ENCODE measurements around the gene MPST.
A peak's percentile ranks its signal among the peaks of the same experiment; 100 is the strongest.

Gene MPST

GRCh38 chr22:37000676-37001534 is 18.6 kb upstream of the MPST start:
- DNase-seq (ENCODE audit: low read depth in 2 of 2), result no peak

GRCh38 chr22:37001826-37002225 is 17.7 kb upstream of the MPST start:
- no peak for DNase-seq (ENCODE audit: low read depth in 2 of 2)

- DNase-seq (ENCODE audit: low read depth in 2 of 2), result no peak
Observed at GRCh38 chr22:37002633-37003032, 16.9 kb upstream of the MPST start.

GRCh38 chr22:37007651-37008050 is 11.9 kb upstream of the MPST start:
- DNase-seq (ENCODE audit: low read depth in 2 of 2), result no peak

DNA sequence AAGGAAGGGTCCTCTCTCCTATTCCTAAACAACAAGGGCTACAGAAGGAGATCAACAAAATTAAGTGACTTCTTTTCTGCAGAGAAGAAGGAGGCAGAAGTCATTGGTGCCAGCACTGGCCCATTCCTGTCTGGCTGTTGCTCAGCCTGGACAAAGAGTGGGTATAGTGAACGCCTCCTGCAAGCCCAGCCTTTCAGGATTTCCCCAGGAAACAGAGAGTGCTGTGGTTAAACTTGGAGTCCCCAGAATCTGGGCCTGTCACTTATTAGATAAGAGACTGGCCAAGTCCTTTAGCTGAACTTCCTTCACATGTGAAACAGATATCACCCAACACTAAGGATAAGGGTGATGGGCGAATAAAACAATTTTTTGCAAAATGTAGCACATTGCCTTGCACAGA is 11.2 kb upstream of the MPST start:
- DNase-seq (ENCODE audit: low read depth in 2 of 2), result no peak

DNA sequence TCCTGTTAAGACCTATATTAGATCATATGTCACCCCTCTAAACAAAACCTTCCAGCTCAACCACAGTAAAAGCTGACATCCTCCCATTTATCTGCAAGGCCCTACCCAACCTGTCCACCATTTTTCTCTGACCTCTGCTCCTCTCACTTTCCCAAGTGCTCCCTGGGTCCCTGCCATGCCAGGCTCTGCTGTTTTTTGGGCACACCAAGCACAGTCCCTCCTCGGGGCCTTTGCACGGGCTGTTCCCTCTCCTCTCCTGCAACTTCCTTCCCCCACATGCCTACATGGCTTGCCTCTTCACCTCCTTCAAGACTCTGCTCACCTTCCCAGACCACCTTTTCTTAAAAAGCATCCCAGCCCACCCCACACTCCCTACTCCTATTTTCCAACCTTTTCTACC is 10.1 kb upstream of the MPST start:
- DNase-seq (ENCODE audit: low read depth in 2 of 2), result no peak

DNA sequence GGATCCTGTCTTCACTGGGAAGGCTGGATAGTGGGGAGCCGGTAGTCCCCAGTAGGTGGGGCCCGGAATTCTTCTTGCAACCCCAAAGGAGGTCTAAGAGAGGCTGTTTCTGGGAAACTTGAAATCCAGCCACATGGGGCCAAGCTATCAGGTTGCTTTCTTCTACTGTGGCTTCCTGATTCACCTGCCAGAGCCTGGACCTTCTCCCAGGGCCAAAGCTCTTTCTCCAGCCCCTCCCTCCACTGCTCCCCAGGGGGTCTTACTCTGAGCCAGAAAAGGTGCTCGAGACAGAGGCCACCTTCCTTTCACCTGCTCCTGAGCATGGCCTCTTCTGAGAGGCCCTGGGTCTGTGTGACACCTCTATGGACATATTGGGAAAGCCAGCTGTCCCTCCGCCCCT is 9.4 kb upstream of the MPST start:
- no peak for DNase-seq (ENCODE audit: low read depth in 2 of 2)

- DNase-seq (ENCODE audit: low read depth in 2 of 2), result no peak
Observed at GRCh38 chr22:37010976-37011375, 8.6 kb upstream of the MPST start.

- DNase-seq (ENCODE audit: low read depth in 2 of 2), result no peak
Observed at GRCh38 chr22:37011472-37011871, 8.1 kb upstream of the MPST start.

DNA sequence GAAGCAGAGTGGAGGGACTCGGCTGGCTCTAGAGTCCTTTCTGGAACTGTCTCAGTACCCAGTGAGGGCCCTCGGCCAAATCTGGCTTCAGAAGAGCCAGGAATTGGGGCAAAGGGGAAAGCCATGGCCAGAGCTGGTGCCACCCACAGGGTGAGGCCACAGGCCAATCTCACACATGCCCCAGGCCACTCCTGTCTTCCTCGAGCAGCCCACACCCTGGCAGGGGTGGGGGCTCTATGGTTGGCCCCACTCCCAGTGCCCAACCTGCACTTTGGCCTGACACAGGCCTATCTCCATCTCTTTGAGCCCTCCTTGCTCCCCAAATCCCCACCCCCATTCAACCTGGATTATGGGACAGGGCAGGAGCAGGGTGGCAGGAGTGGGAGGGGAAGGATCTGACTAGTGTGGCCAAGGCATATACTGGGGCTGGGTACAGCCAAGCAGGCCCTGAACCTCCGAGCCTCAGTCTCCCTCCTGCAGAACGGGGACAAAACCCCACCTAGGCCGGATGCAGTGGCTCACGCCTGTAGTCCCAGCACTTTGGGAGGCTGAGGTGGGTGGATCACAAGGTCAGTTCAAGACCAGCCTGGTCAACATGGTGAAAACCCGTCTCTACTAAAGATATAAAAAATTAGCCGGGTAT is 7.2 kb upstream of the MPST start:
- DNase-seq (ENCODE audit: low read depth in 2 of 2), result no peak

- DNase-seq (ENCODE audit: low read depth in 2 of 2), result no peak
Observed at GRCh38 chr22:37012956-37013355, 6.6 kb upstream of the MPST start.

DNA sequence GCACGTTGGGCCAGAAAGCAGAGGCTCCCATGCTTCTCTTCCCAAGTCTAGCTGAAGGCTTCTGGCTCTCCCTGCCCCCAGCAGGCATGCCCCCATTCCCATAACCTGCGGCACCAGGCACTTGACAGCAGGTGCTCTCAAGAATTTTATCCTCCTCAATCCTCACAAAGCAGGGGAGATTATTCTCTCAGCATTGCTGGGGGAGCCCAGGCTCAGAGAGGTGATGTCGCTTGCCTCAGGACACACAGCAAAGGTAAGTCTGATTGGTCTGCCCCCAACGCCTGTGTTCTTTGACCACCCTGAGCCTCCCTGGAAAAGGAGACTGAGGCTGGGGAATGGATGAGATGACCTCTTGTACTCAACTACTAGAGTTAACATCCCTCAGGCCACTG is 5.1 kb upstream of the MPST start:
- no peak for DNase-seq (ENCODE audit: low read depth in 2 of 2)

- DNase-seq (ENCODE audit: low read depth in 2 of 2), result no peak
Observed at GRCh38 chr22:37014835-37015586, 4.5 kb upstream of the MPST start.

- DNase-seq (ENCODE audit: low read depth in 2 of 2), result no peak
Observed at GRCh38 chr22:37015587-37015878, 4.0 kb upstream of the MPST start.

DNA sequence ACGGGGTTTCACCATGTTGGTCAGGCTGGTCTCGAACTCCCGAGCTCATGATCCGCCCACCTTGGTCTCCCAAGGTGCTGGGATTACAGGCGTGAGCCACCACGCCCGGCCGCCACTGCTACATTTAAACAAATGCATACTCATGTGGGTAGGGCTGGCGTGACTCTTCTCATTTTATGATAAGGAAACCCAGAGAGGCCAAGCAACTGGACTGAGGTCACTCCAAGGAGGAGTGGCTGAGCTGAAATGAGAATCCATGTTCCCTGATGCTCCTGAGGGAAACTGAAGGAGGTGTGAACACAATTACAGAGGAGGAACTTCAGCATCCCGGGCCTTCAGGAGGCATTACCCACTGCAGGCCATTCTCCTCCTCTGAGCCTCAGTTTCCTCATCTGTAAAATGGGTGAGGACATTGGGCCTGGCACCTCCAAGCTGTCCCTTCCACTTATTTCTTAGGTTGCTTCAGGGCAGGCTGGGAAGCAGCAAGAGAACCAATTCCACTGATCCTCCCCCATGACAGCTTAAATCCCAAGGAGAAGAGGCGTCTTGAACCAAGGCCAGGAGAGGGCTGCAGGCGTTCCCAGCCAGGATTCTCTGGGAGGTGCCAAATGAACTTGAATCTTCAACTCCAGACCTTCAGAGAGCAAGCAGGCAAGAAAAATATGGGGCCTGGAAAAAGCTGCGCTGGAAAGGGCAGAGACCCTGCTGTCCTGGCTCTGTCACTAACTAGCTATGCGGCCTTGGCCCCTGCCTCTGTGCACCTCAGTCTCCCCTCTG is 3.2 kb upstream of the MPST start:
- no peak for DNase-seq (ENCODE audit: low read depth in 2 of 2)

DNA sequence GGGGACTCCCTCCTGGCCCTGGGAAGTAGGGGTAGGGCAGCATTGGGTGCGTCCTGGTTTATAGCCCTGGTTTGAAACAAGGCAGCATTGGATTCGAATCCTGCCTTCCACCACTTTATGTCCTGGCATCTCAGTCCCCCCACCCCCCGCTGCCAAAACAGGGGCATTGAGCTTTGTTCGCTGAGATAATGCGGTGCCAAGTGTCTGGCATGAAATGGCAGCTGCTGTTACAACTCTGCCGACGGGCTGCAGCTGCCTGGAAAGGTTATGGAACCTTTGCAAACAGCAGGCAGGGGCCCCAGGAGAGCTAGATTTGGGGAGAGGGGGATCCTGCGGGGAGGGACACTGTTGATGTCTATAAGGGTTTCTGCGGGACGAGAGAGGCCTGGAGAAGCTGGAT is 2.2 kb upstream of the MPST start:
- no peak for DNase-seq (ENCODE audit: low read depth in 2 of 2)

GRCh38 chr22:37018086-37018814 is 1.3 kb upstream of the MPST start:
- no peak for DNase-seq (ENCODE audit: low read depth in 2 of 2)

DNA sequence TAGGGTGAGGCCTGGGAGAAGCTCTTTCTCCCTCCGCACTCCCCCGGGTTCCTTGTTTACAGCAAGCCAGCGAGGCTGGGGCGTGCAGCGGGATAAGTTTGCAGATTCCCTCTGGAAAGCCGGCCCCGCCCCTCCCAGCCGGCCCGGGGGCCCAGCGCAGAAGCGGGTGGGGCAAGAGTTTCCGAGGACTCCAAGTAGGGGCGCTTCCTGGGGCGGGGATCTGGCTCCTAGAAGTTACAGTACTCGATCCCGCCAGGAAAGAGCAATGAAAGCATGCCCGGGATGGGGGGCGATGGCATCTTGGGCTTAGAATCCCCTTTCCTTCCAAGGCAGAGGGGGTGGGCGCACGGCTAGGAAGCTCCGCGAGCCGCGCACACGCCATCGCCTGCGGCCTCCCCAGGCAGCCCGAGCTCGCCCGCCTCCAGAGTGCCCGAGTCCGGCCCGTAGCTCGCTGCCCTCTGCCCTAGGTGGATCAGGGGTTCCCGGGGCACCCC is 680 bp upstream of the MPST start:
- DNase-seq (ENCODE audit: low read depth in 2 of 2), result no peak

DNA sequence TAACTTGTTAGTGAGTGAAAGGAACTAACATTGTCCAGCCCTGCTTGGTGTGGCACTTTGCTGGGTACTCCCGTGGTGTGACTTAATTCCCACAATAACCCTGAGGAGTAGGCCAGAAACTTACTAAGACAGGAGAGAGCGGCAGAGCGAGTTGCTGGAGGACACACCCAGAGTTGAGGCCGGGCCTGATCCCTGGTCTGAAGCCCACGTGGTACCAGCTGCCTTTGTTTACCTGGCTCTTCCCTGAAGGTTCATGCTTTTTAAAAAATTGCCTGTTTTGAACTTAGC is 594 bp downstream of the MPST start:
- no peak for DNase-seq (ENCODE audit: low read depth in 2 of 2)

- DNase-seq (ENCODE audit: low read depth in 2 of 2), result no peak
Observed at GRCh38 chr22:37021041-37021440, 1.5 kb downstream of the MPST start.

GRCh38 chr22:37021710-37022482 is 2.4 kb downstream of the MPST start:
- DNase-seq (ENCODE audit: low read depth in 2 of 2), result peak; percentile 40 to 52

Data from stimulated activated CD4-positive, alpha-beta T cell treated with anti-CD3 and anti-CD28 coated beads, Interleukin-4, amount 100 ng/mL, for 48 hours (primary cell).